Measurements from ENCODE around the gene HDAC4.

DNA sequence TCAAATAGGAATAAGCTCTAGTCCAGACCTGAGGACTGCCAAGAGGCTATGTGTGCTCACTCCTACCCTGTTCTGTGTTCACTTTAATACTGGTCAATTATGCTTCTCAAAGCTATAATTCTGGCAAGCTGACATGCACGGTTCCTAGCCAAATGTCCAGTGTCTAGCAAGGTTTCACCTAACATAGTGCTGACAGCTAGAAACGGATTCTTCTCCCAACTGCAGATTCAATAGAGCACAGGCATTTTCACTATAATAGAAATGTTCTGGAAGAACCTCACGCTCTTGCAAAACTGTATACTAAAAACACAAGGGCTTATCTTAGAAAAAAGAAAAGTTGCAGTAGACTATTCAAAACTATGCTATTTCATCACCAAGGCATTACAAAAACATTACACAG is 45.1 kb downstream of the HDAC4 start:
- TF ChIP-seq, protein P1, sequence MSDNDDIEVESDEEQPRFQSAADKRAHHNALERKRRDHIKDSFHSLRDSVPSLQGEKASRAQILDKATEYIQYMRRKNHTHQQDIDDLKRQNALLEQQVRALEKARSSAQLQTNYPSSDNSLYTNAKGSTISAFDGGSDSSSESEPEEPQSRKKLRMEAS (CRISPR knock-in tag; IDR thresholded peaks at IDR 0.05), result no peak
- TF ChIP-seq, protein P2, sequence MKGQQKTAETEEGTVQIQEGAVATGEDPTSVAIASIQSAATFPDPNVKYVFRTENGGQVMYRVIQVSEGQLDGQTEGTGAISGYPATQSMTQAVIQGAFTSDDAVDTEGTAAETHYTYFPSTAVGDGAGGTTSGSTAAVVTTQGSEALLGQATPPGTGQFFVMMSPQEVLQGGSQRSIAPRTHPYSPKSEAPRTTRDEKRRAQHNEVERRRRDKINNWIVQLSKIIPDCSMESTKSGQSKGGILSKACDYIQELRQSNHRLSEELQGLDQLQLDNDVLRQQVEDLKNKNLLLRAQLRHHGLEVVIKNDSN (CRISPR knock-in tag; IDR thresholded peaks at IDR 0.05), result no peak
- TF ChIP-seq, protein P3, sequence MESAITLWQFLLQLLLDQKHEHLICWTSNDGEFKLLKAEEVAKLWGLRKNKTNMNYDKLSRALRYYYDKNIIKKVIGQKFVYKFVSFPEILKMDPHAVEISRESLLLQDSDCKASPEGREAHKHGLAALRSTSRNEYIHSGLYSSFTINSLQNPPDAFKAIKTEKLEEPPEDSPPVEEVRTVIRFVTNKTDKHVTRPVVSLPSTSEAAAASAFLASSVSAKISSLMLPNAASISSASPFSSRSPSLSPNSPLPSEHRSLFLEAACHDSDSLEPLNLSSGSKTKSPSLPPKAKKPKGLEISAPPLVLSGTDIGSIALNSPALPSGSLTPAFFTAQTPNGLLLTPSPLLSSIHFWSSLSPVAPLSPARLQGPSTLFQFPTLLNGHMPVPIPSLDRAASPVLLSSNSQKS (CRISPR knock-in tag; IDR thresholded peaks at IDR 0.05), result no peak
- TF ChIP-seq PYGO2 (tag; IDR thresholded peaks at IDR 0.05), result no peak
- TF ChIP-seq, protein P4, sequence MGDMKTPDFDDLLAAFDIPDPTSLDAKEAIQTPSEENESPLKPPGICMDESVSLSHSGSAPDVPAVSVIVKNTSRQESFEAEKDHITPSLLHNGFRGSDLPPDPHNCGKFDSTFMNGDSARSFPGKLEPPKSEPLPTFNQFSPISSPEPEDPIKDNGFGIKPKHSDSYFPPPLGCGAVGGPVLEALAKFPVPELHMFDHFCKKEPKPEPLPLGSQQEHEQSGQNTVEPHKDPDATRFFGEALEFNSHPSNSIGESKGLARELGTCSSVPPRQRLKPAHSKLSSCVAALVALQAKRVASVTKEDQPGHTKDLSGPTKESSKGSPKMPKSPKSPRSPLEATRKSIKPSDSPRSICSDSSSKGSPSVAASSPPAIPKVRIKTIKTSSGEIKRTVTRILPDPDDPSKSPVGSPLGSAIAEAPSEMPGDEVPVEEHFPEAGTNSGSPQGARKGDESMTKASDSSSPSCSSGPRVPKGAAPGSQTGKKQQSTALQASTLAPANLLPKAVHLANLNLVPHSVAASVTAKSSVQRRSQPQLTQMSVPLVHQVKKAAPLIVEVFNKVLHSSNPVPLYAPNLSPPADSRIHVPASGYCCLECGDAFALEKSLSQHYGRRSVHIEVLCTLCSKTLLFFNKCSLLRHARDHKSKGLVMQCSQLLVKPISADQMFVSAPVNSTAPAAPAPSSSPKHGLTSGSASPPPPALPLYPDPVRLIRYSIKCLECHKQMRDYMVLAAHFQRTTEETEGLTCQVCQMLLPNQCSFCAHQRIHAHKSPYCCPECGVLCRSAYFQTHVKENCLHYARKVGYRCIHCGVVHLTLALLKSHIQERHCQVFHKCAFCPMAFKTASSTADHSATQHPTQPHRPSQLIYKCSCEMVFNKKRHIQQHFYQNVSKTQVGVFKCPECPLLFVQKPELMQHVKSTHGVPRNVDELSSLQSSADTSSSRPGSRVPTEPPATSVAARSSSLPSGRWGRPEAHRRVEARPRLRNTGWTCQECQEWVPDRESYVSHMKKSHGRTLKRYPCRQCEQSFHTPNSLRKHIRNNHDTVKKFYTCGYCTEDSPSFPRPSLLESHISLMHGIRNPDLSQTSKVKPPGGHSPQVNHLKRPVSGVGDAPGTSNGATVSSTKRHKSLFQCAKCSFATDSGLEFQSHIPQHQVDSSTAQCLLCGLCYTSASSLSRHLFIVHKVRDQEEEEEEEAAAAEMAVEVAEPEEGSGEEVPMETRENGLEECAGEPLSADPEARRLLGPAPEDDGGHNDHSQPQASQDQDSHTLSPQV (IDR thresholded peaks at IDR 0.05), result no peak
- TF ChIP-seq, protein P5, sequence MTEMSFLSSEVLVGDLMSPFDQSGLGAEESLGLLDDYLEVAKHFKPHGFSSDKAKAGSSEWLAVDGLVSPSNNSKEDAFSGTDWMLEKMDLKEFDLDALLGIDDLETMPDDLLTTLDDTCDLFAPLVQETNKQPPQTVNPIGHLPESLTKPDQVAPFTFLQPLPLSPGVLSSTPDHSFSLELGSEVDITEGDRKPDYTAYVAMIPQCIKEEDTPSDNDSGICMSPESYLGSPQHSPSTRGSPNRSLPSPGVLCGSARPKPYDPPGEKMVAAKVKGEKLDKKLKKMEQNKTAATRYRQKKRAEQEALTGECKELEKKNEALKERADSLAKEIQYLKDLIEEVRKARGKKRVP (CRISPR knock-in tag; IDR thresholded peaks at IDR 0.05), result no peak
